Neural cell (in vitro differentiated cells): ENCODE data around the gene LGR4. TPM values are rescaled to one million over a fixed set of nuclear protein-coding genes. Genes with fewer than 3 reads are reported as not detected.

Experiments
- H2AFZ ChIP-seq: fragments of 200-600, 300-800 bp; sonication (generic), shearing (Covaris generic); 2 replicates; pipeline ENCODE4 v1.6.0; 2014; ENCODE audit warnings: low read depth, mild to moderate bottlenecking, antibody characterized with exemption, low read length, moderate library complexity
- H3F3A ChIP-seq: fragments of 200-600 bp; shearing (Covaris generic); 2 replicates; pipeline ENCODE4 v1.6.1; 2016; ENCODE audit warnings: mild to moderate bottlenecking, moderate library complexity, mixed read lengths, antibody characterized with exemption, low read length; ENCODE audit not compliant: insufficient read depth, poor library complexity, severe bottlenecking
- H3K27ac ChIP-seq: fragments of 200-600, 300-800 bp; sonication (generic), shearing (Covaris generic); 2 replicates; pipeline ENCODE4 v1.5.1; 2014; ENCODE audit warnings: mild to moderate bottlenecking, low read length, moderate library complexity
- H3K27me3 ChIP-seq: fragments of 300-800, 200-600 bp; sonication (generic), shearing (Covaris generic); 2 replicates; pipeline ENCODE4 v1.6.0; 2014; ENCODE audit warnings: mild to moderate bottlenecking, low read depth, low read length, moderate library complexity; ENCODE audit not compliant: insufficient read depth
- H3K36me3 ChIP-seq: fragments of 300-800, 200-600 bp; sonication (generic), shearing (Covaris generic); 2 replicates; pipeline ENCODE4 v1.5.1; 2014; ENCODE audit warnings: mild to moderate bottlenecking, antibody characterized with exemption, low read length, moderate library complexity; ENCODE audit not compliant: insufficient read depth
- H3K4me2 ChIP-seq: fragments of 300-800, 200-600 bp; sonication (generic), shearing (Covaris generic); 2 replicates; pipeline ENCODE4 v1.6.0; 2014; ENCODE audit warnings: mild to moderate bottlenecking, low read length
- H3K4me3 ChIP-seq: fragments of 300-800, 200-600 bp; sonication (generic), shearing (Covaris generic); 2 replicates; pipeline ENCODE4 v1.5.1; 2014; ENCODE audit warnings: mild to moderate bottlenecking, low read length, moderate library complexity
- H3K79me2 ChIP-seq: fragments of 200-600 bp; shearing (Covaris generic); replicated peaks from 2 replicates; pipeline ENCODE4 v1.6.0; 2014; ENCODE audit warnings: mild to moderate bottlenecking, low read length, moderate library complexity; ENCODE audit not compliant: insufficient read depth
- H3K9ac ChIP-seq: fragments of 300-800, 200-600 bp; sonication (generic), shearing (Covaris generic); 2 replicates; pipeline ENCODE4 v1.6.1; 2016; ENCODE audit warnings: mild to moderate bottlenecking, low read length, mixed read lengths
- H3K9me2 ChIP-seq: fragments of 200-600 bp; shearing (Covaris generic); 2 replicates; pipeline ENCODE4 v1.6.1; 2016; ENCODE audit warnings: mild to moderate bottlenecking, low read length, mixed read lengths; ENCODE audit not compliant: insufficient read depth
- H3K9me3 ChIP-seq: fragments of 200-600, 300-800 bp; sonication (generic), shearing (Covaris generic); 2 replicates; pipeline ENCODE4 v1.6.1; 2016; ENCODE audit warnings: mild to moderate bottlenecking, mixed run types, low read length, moderate library complexity, mixed read lengths
- H4K20me1 ChIP-seq: fragments of 200-600 bp; shearing (Covaris generic); 2 replicates; pipeline ENCODE4 v1.6.1; 2016; ENCODE audit warnings: mild to moderate bottlenecking, mixed run types; ENCODE audit not compliant: insufficient read depth
- CTCF ChIP-seq: fragments of 450-650 bp; IDR thresholded peaks from 2 replicates; pipeline ENCODE4 v1.5.1; 2014; ENCODE audit warnings: antibody characterized with exemption, mild to moderate bottlenecking, moderate library complexity; ENCODE audit not compliant: poor library complexity, severe bottlenecking
- EP300 ChIP-seq: fragments of 450-650 bp; conservative IDR thresholded peaks from 2 replicates; pipeline ENCODE4 v1.6.1; 2014; ENCODE audit warnings: antibody characterized with exemption, mild to moderate bottlenecking, moderate library complexity; ENCODE audit not compliant: poor library complexity, severe bottlenecking
- EZH2 ChIP-seq: fragments of 200-600, 300-800 bp; shearing (Covaris generic), sonication (generic); IDR thresholded peaks from 2 replicates; pipeline ENCODE4 v1.6.1; 2014; ENCODE audit warnings: antibody characterized with exemption, low read length, borderline replicate concordance, mild to moderate bottlenecking; ENCODE audit not compliant: insufficient read depth, poor library complexity, severe bottlenecking
- MXI1 ChIP-seq: fragments of 450-650 bp; conservative IDR thresholded peaks from 2 replicates; pipeline ENCODE4 v1.6.1; 2014; ENCODE audit warnings: antibody characterized with exemption, mild to moderate bottlenecking; ENCODE audit not compliant: poor library complexity, severe bottlenecking
- POLR2AphosphoS5 ChIP-seq: IDR thresholded peaks from 2 replicates; pipeline ENCODE4 v1.6.1; 2012
- RAD21 ChIP-seq: fragments of 450-650 bp; conservative IDR thresholded peaks from 2 replicates; pipeline ENCODE4 v1.6.1; 2014; ENCODE audit warnings: antibody characterized with exemption, mild to moderate bottlenecking, moderate library complexity
- REST ChIP-seq: IDR thresholded peaks from 2 replicates; pipeline ENCODE4 v1.6.1; 2012; ENCODE audit warnings: borderline replicate concordance
- SMC3 ChIP-seq: fragments of 450-650 bp; conservative IDR thresholded peaks from 2 replicates; pipeline ENCODE4 v1.6.1; 2014; ENCODE audit warnings: antibody characterized with exemption, mild to moderate bottlenecking, moderate library complexity; ENCODE audit not compliant: poor library complexity
- TAF1 ChIP-seq: IDR thresholded peaks from 2 replicates; pipeline ENCODE4 v1.6.1; 2012; ENCODE audit warnings: low read depth
- polyA plus RNA-seq: library from polyadenylated mRNA; depleted of rRNA; stranded (reverse); fragments of >200 nt; gene quantifications from 2 replicates; pipeline ENCODE4 v1.2.3, GENCODE V29; 2014

LGR4 gene
- polyA plus RNA-seq, 1 donor from 2014 or later: 11.2 TPM

GRCh38 chr11:27388001-27388400 lies 84.6 kb downstream of the LGR4 start:
- H3K27ac ChIP-seq: no peak overlapping the region
- no peak overlapping the region for H3K4me3 ChIP-seq
- H3K27me3 ChIP-seq: no peaks in the 10 kb centered on the region
- H3K4me2 ChIP-seq: no peak overlapping the region
- H3K79me2 ChIP-seq: no peaks in the 10 kb centered on the region
- no peaks in the 10 kb centered on the region for H3K9me2 ChIP-seq
- no peak overlapping the region for H2AFZ ChIP-seq
- no peaks in the 10 kb centered on the region for H3K9me3 ChIP-seq
- no peaks in the 10 kb centered on the region for H4K20me1 ChIP-seq
- TF ChIP-seq EZH2 (no peak), TAF1 (no peak), MXI1 (no peak), REST (no peak), EP300 (no peak), SMC3 (no peak), POLR2AphosphoS5 (no peak), RAD21 (no peak), CTCF (no peak)
- H3F3A ChIP-seq: no peaks in the 10 kb centered on the region
- no peaks in the 10 kb centered on the region for H3K36me3 ChIP-seq
- no peak overlapping the region for H3K9ac ChIP-seq

- no peaks in the 10 kb centered on the region for H3K36me3 ChIP-seq
- H3K79me2 ChIP-seq: no peaks in the 10 kb centered on the region
- H3K27me3 ChIP-seq: no peaks in the 10 kb centered on the region
- H2AFZ ChIP-seq: no peak overlapping the region
- no peaks in the 10 kb centered on the region for H3K9me2 ChIP-seq
- H3K9ac ChIP-seq: no peak overlapping the region
- no peak overlapping the region for H3K27ac ChIP-seq
- no peak overlapping the region for H3K4me2 ChIP-seq
- H4K20me1 ChIP-seq: no peaks in the 10 kb centered on the region
- H3K4me3 ChIP-seq: no peak overlapping the region
- no peaks in the 10 kb centered on the region for H3F3A ChIP-seq
- no peaks in the 10 kb centered on the region for H3K9me3 ChIP-seq
- TF ChIP-seq MXI1: no peak
- TF ChIP-seq POLR2AphosphoS5: no peak
- TF ChIP-seq CTCF: no peak
- TF ChIP-seq EZH2: no peak
- no peak for TF ChIP-seq RAD21
- TF ChIP-seq TAF1: no peak
- TF ChIP-seq SMC3: no peak
Observed at GRCh38 chr11:27387362-27387761, 85.2 kb downstream of the LGR4 start.
